ENCODE measurements around the gene MYO18B.

DNA sequence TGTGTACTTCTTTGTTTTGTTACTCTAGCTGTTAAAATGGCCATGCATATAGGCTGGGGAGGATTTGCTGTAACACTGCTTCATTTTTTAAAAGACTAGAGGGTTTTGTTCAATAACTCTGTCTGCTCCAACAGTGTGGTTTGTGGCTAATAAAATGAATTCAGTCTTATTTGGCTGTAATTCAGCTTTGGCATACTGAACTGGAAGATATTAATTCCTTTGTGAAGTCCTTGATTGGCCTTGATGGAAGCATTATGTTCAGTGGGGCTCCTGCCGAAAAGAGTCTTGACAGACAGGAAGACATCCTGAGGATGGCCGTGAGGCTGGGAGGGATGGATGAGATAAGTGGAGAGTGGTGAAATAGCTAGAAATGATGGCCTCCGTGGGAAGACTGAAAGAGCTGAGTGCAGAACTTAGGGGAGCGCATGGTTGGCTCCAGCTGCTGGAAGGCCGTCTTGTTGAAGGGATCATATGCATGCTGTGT lies 44.8 kb upstream of the MYO18B start:
- no peak for TF ChIP-seq CTCF (IDR thresholded peaks at IDR 0.05; ENCODE audit: low read depth, low read length)
- no peak for TF ChIP-seq EZH2phosphoT487 (IDR thresholded peaks at IDR 0.05; ENCODE audit: low read depth)
